Upper lobe of left lung (tissue), 4 donors: ENCODE results near the gene LMLN.

ENCODE experiments used
- CTCF ChIP-seq, 6 experiments: fragments of 450-650 bp in 4 of 6; fragments of 200-600 bp in 2 of 6; sonication (generic) in 2 of 6; IDR thresholded peaks; one replicate each; pipeline ENCODE4 v1.5.1; 2016 to 2019; ENCODE audit warnings: antibody characterized with exemption in 6 of 6
- POLR2AphosphoS5 ChIP-seq, 2 donors: sonication (generic); formaldehyde crosslinking; IDR thresholded peaks; one replicate each; pipeline ENCODE4 v1.5.1; 2017; ENCODE audit warnings: antibody characterized with exemption in 2 of 2

- TF ChIP-seq CTCF (IDR thresholded peaks at IDR 0.05) (no peak), POLR2AphosphoS5 (IDR thresholded peaks at IDR 0.05) (no peak)
Observed at GRCh38 chr3:197970588-197970987, 10.6 kb downstream of the LMLN start.
